Hindlimb muscle (tissue), 1 donor: ENCODE measurements around the gene LDHA. TPM values are rescaled to one million over a fixed set of nuclear protein-coding genes. Genes with fewer than 3 reads are reported as not detected.
A peak's percentile ranks its signal among the peaks of the same experiment; 100 is the strongest.

Source experiments
- DNase-seq: peaks from one replicate; pipeline ENCODE4 v3.0.0-alpha.2; 2013
- polyA plus RNA-seq: library from polyadenylated mRNA; unstranded; fragments of 120-200 nt; gene quantifications from one replicate; pipeline ENCODE4 v1.2.1, GENCODE V29; 2013; ENCODE audit not compliant: insufficient read length

LDHA gene
- polyA plus RNA-seq, result 528 TPM

DNA sequence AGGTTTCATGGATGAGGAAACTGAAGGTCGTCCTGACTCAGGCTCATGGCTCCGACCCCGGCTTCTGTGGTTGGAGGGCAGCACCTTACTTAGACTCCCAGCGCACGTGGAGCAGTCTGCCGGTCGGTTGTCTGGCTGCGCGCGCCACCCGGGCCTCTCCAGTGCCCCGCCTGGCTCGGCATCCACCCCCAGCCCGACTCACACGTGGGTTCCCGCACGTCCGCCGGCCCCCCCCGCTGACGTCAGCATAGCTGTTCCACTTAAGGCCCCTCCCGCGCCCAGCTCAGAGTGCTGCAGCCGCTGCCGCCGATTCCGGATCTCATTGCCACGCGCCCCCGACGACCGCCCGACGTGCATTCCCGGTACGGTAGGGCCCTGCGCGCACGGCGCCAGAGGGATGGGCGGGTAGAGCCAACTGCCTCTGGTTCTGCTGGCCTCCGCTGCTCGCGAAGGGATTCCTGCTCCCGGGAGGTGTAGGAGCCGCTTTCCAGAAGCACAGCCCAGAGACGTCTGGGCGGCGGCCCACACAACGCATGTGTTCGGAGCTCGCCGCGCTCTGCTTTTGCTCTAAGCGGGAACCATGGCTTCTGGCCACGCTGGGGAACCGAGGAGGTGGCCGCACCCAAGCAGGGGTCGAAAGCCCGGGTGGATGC is at the start of gene LDHA:
TSS of gene LDHA (plus strand) at position 289 of the 653 bp plus-strand sequence. CDS start 2,280 bp downstream, outside the sequence.
- DNase-seq, result peak; percentile 94

GRCh38 chr11:18347471-18348125 is 46.8 kb upstream of the LDHA start:
- peak; percentile 13 for DNase-seq

DNA sequence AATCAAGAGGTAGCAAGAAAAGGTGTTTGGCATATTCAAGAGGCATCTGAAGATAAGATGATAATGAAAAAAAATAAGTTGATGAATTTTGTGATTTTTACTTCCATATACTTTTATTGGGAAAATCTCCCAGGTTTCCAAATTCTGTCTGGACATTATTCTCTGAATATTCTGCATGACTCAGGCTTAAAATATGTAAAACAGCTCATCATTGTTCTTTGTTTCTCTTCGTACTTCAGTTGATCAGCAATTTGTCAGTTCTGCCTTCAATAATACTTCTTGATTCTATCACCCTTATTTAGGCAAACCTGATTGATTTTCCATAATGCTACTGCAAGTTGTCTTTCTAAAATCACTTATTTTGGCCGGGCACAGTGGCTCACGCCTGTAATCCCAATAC is 41.8 kb upstream of the LDHA start:
- no peak for DNase-seq

DNA sequence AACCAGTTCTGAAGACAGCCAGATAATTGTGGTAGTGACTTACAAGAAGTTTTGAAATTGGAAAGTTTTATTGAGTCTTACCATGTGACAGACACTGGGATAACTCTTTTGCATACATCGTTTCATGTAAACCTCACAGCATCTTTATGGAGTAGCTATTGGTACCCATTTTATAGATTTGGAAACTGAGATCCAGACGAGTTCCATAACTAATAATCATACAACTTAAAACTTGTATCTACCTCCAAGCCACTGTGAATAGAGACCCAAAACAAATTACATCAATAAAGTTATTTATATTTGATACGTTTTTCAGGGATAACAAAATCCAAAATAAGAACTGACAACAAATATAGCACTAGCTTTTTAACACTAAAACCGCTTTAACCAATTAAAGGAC is 35.7 kb upstream of the LDHA start:
- DNase-seq, result no peak

DNA sequence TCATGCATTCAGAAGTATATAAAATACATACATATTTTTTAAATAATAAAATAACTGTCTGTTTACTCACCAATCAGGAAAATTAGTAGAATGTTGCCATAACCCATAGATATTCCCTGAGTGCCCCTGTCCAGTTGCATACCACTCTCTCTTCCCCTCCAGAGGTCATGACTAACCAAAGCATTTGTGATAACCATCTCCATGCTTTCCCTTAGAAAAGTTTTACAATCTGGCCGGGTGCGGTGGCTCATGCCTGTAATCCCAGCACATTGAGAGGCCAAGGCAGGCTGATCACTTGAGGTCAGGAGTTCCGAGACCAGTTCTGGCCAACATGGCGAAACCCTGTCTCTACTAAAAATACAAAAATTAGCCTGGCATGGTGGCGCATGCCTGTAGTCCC is 33.2 kb upstream of the LDHA start:
- DNase-seq, result no peak

DNA sequence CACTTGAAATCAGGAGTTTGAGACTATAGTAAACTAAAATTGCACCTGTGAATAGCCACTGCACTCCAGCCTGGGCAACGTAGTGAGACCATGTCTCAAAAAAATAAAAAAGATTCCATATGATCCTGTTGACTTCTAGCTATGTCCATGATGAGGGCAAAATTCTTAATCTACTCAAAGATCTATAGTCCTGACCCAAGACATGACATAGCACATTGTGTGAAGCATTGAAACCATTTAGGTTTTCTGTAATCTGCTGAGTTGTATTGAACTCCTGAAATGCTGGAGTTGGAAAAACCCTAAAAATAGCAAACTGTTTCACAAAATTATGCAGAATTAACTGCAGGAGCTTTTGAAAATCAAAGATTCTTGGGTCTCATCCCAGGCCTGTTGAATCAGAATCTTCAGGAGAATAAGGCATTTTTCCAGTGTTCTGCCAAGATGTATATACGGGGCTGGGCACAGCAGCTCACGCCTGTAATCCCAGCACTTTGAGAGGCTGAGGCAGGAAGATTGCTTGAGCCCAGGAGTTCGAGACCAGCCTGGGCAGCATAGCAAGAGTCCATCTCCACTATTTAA is 29.8 kb upstream of the LDHA start:
- DNase-seq, result no peak

DNA sequence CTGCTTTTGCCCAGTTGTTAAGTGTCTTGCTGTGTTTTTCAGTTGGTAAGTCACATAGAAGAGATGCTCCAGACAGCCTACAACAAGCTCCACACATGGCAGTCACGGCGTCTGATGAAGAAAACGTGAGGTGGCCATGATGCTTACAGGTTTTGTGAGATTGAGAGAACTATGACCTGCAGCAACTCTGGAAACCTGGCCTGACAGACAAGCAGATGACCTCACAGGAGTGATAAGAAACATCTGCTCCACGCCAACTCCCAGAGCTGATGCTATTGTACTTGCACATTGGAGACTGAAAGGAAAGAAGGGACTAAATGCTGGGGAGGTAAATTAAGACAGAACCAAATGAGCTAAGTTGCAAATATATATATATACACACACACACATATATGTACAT is 28.6 kb upstream of the LDHA start:
- DNase-seq, result no peak

- DNase-seq, result no peak
Observed at GRCh38 chr11:18366286-18366685, 28.1 kb upstream of the LDHA start.

GRCh38 chr11:18367431-18367830 is 26.9 kb upstream of the LDHA start:
- DNase-seq, result no peak

DNA sequence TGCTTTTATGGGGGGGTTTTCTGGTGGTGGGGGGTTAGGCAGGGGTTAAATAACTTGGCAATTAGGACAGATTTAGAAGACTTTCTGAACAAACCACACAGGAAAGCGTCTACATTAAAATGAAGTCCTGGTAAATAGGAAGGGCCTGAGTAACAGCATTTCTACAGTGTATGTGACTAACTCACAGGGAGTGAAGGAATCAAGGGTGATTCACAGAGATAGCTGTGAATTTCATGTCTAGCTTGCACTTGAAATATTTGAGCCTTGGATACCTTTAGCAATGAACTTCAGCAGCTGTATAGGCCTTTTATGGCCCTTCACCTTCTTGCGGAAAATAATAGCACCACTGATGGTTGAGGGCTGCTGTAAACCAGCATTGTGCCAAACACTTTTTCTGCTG is 26.1 kb upstream of the LDHA start:
- DNase-seq, result no peak

- no peak for DNase-seq
Observed at GRCh38 chr11:18369398-18369797, 25.0 kb upstream of the LDHA start.

- DNase-seq, result no peak
Observed at GRCh38 chr11:18371279-18371678, 23.1 kb upstream of the LDHA start.

GRCh38 chr11:18372201-18372600 is 22.2 kb upstream of the LDHA start:
- no peak for DNase-seq

DNA sequence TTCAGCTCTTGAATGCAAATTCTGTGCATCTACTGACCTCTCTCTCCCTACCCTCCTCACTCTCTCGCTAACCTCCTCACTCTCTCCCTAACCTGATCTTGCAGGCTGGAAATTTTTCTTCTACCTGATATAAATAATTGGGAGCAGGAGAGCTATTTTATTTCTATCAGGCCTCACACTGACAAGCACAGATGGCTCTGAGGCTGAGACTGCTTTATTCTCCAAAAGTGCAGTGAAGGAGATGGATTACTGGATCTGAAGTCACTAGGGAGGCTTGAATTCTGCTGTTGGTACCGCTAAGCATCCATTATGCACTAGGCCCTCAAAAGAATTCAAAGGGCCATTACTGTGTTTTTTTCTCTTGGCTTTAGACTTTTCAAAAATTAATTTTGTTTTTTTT is 19.4 kb upstream of the LDHA start:
- no peak for DNase-seq

- DNase-seq, result no peak
Observed at GRCh38 chr11:18375941-18376340, 18.4 kb upstream of the LDHA start.

DNA sequence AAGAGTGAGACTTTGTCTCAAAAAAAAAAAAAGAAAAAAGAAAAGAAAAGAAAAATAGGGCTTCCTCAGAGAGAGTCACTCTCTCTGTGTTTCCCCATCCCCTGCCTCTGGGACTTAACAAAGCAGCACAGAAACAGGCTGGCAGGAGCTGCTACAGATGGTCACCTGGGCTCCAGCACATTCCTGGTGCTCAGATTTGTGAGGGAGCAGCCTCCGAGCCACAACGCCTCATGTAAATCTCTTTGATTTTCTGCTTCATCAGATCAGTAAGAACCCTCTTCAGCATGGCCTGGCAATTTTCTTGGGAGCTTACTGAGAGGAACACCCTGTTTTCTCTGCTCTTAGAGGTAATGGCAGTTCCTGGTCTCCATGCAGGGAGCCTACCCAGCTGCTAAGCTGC is 15.2 kb upstream of the LDHA start:
- DNase-seq, result no peak

- DNase-seq, result peak; percentile 47
Observed at GRCh38 chr11:18383388-18384156, 10.8 kb upstream of the LDHA start.

GRCh38 chr11:18384157-18384641 is 10.2 kb upstream of the LDHA start:
- peak; percentile 42 for DNase-seq

DNA sequence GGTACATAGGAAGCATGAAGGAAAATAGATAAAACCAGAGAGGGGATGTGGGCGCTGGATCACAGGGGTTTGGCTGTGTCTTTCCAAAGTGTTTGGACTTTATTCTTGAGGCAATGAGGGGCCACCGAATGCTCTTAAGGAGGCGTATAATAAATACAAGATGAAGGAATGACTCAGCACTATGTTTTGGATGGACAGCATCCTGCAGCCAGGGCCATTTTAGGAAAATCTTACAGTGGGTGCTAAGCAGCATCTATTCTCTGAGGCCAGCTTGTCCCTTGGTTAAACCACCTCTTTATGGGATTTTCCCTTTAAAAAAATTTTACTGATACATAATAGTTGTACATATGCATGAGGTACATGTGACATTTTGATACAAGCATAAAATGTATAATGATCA is 4.3 kb upstream of the LDHA start:
- DNase-seq, result no peak

- DNase-seq, result no peak
Observed at GRCh38 chr11:18392434-18393321, 1.7 kb upstream of the LDHA start.

- no peak for DNase-seq
Observed at GRCh38 chr11:18393581-18394274, 635 bp upstream of the LDHA start.
